Peyer's patch (tissue), 4 donors: ENCODE measurements around the gene ATP6V1G2. TPM values are rescaled to one million over a fixed set of nuclear protein-coding genes. Genes with fewer than 3 reads are reported as not detected.

Experiments
- DNase-seq, 3 donors: peaks; one replicate each; pipeline ENCODE4 v3.0.0-alpha.2; 2017 to 2019
- H3K27ac ChIP-seq, 4 donors: fragments of 200-600 bp; sonication (generic); one replicate each; pipeline ENCODE4 v1.5.1; 2016 to 2019
- H3K27me3 ChIP-seq, 2 donors: fragments of 200-600 bp; sonication (generic); one replicate each; pipeline ENCODE4 v1.5.1; 2019
- H3K36me3 ChIP-seq, 3 donors: fragments of 200-600 bp; sonication (generic); one replicate each; pipeline ENCODE4 v1.5.1; 2016 to 2019
- H3K4me1 ChIP-seq, 4 donors: fragments of 200-600 bp; sonication (generic); one replicate each; pipeline ENCODE4 v1.5.1; 2016 to 2019
- H3K4me3 ChIP-seq, 4 donors: fragments of 200-600 bp; sonication (generic); 1 replicate in 3 of 4; 2 replicates in 1 of 4; pipeline ENCODE4 v1.5.1; 2016 to 2019; ENCODE audit warnings: mild to moderate bottlenecking in 1 of 4
- H3K9me3 ChIP-seq, 4 donors: fragments of 200-600 bp; sonication (generic); one replicate each; pipeline ENCODE4 v1.5.1; 2016 to 2019; ENCODE audit warnings: mild to moderate bottlenecking in 1 of 4
- POLR2A ChIP-seq, 2 donors: fragments of 450-650 bp; IDR thresholded peaks; one replicate each; pipeline ENCODE4 v1.5.1; 2017; ENCODE audit warnings: antibody characterized with exemption in 2 of 2, mild to moderate bottlenecking in 2 of 2, moderate library complexity in 2 of 2
- small RNA-seq, 2 donors: library from RNA; depleted of rRNA; stranded (forward); fragments of <200 nt; gene quantifications; one replicate each; pipeline ENCODE3, GENCODE V24; 2016
- total RNA-seq, 4 donors: library from RNA; depleted of rRNA; stranded (reverse); fragments of >200 nt; gene quantifications; one replicate each; pipeline ENCODE4 v1.1.0, GENCODE V29; 2016
- TF ChIP-seq, protein P1 (sequence below), 6 experiments: fragments of 450-650 bp in 4 of 6; fragments of 200-600 bp in 2 of 6; sonication (generic) in 1 of 6; IDR thresholded peaks; one replicate each; pipeline ENCODE4 v1.5.1; 2017 to 2019; ENCODE audit warnings: antibody characterized with exemption in 6 of 6, mild to moderate bottlenecking in 3 of 6, moderate library complexity in 1 of 6

Gene ATP6V1G2
- total RNA-seq, 4 donors from 2014 or later = not detected

GRCh38 chr6:31495580-31495979, 50.8 kb downstream of the ATP6V1G2 start:
- peak in 1 of 3 donors; percentile 43 for DNase-seq
- TF ChIP-seq, protein P1, sequence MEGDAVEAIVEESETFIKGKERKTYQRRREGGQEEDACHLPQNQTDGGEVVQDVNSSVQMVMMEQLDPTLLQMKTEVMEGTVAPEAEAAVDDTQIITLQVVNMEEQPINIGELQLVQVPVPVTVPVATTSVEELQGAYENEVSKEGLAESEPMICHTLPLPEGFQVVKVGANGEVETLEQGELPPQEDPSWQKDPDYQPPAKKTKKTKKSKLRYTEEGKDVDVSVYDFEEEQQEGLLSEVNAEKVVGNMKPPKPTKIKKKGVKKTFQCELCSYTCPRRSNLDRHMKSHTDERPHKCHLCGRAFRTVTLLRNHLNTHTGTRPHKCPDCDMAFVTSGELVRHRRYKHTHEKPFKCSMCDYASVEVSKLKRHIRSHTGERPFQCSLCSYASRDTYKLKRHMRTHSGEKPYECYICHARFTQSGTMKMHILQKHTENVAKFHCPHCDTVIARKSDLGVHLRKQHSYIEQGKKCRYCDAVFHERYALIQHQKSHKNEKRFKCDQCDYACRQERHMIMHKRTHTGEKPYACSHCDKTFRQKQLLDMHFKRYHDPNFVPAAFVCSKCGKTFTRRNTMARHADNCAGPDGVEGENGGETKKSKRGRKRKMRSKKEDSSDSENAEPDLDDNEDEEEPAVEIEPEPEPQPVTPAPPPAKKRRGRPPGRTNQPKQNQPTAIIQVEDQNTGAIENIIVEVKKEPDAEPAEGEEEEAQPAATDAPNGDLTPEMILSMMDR (IDR thresholded peaks at IDR 0.05) = no peak
- TF ChIP-seq POLR2A (IDR thresholded peaks at IDR 0.05) = no peak
- peaks cover 0 to 43% (median 0%) of the 10 kb centered on the region in 4 donors for H3K4me1 ChIP-seq
- H3K27ac ChIP-seq = peak overlapping the region in 3 of 4 donors; percentile 80 to 83 (median 82)
- H3K9me3 ChIP-seq = no peaks in the 10 kb centered on the region
- H3K27me3 ChIP-seq = no peaks in the 10 kb centered on the region
- H3K36me3 ChIP-seq = no peaks in the 10 kb centered on the region
- peak overlapping the region in 2 of 4 donors; percentile 53 to 66 for H3K4me3 ChIP-seq

Small RNAs within 50 kb of the gene (small RNA-seq; reads per million reads assigned to genes)
- gene AL663061.1 = 0 reads per million in 2 donors
- gene RF00019 = 0 reads per million in 2 donors
- 198 to 277 reads per million in 2 donors for gene SNORD117
- gene SNORD84 = 0 reads per million in 2 donors

Other genes starting within 250 kb of the ATP6V1G2 start
- gene HLA-B, start 189.4 kb downstream of the ATP6V1G2 start, total RNA-seq = 1,000 to 10,000 TPM in 3 of 4 donors, 100 to 1,000 TPM in 1; 835 to 3,384 (median 2,517) TPM
- 10 to 100 TPM; 21.0 to 71.0 (median 29.1) TPM for gene MICA, start 143.0 kb downstream of the ATP6V1G2 start, total RNA-seq
- 1 to 10 TPM; 4.7 to 9.9 (median 8.0) TPM for gene MICB, start 48.5 kb downstream of the ATP6V1G2 start, total RNA-seq
- not detected for gene MCCD1, start 17.6 kb downstream of the ATP6V1G2 start, total RNA-seq
- gene DDX39B, start 4.6 kb downstream of the ATP6V1G2 start, total RNA-seq = 1,000 to 10,000 TPM in 1 of 4 donors, 100 to 1,000 TPM in 3; 161 to 1,087 (median 280) TPM
- gene NFKBIL1, start 1.0 kb upstream of the ATP6V1G2 start, total RNA-seq = 10 to 100 TPM; 20.0 to 34.5 (median 30.1) TPM
- not detected for gene LTA, start 25.7 kb upstream of the ATP6V1G2 start, total RNA-seq
- 1 to 10 TPM in 1 of 4 donors, under 1 TPM in 1, not detected in 2; 0.67 to 3.4 TPM for gene TNF, start 29.0 kb upstream of the ATP6V1G2 start, total RNA-seq
- gene LTB, start 35.8 kb upstream of the ATP6V1G2 start, total RNA-seq = 10 to 100 TPM in 1 of 4 donors, not detected in 3; 14.9 TPM
- gene LST1, start 39.7 kb upstream of the ATP6V1G2 start, total RNA-seq = 10 to 100 TPM in 1 of 4 donors, 1 to 10 TPM in 1, not detected in 2; 2.5 to 11.6 TPM
- gene NCR3, start 46.4 kb upstream of the ATP6V1G2 start, total RNA-seq = not detected
- 100 to 1,000 TPM in 1 of 4 donors, 10 to 100 TPM in 1, 1 to 10 TPM in 2; 6.1 to 112 (median 11.2) TPM for gene AIF1, start 68.6 kb upstream of the ATP6V1G2 start, total RNA-seq
- 100 to 1,000 TPM in 3 of 4 donors, 10 to 100 TPM in 1; 67.1 to 133 (median 126) TPM for gene PRRC2A, start 74.1 kb upstream of the ATP6V1G2 start, total RNA-seq
- 100 to 1,000 TPM; 242 to 421 (median 323) TPM for gene BAG6, start 106.1 kb upstream of the ATP6V1G2 start, total RNA-seq
- gene APOM, start 109.3 kb upstream of the ATP6V1G2 start, total RNA-seq = 10 to 100 TPM in 3 of 4 donors, not detected in 1; 10.0 to 34.9 (median 10.9) TPM
- gene C6orf47, start 114.2 kb upstream of the ATP6V1G2 start, total RNA-seq = 10 to 100 TPM; 26.4 to 46.7 (median 37.2) TPM
- gene GPANK1, start 118.4 kb upstream of the ATP6V1G2 start, total RNA-seq = 10 to 100 TPM; 29.4 to 63.5 (median 41.9) TPM
- gene CSNK2B, start 119.5 kb upstream of the ATP6V1G2 start, total RNA-seq = 100 to 1,000 TPM; 209 to 243 (median 227) TPM
- 10 to 100 TPM in 3 of 4 donors, 1 to 10 TPM in 1; 7.2 to 25.6 (median 19.7) TPM for gene LY6G5B, start 123.4 kb upstream of the ATP6V1G2 start, total RNA-seq
- not detected for gene LY6G5C, start 134.5 kb upstream of the ATP6V1G2 start, total RNA-seq
- 10 to 100 TPM; 44.1 to 92.6 (median 63.1) TPM for gene ABHD16A, start 156.7 kb upstream of the ATP6V1G2 start, total RNA-seq
- not detected for gene LY6G6F, start 160.3 kb upstream of the ATP6V1G2 start, total RNA-seq
- not detected for gene LY6G6D, start 168.7 kb upstream of the ATP6V1G2 start, total RNA-seq
- not detected for gene LY6G6C, start 175.1 kb upstream of the ATP6V1G2 start, total RNA-seq
- not detected for gene MPIG6B, start 176.8 kb upstream of the ATP6V1G2 start, total RNA-seq
- 100 to 1,000 TPM in 1 of 4 donors, 10 to 100 TPM in 3; 25.6 to 136 (median 53.3) TPM for gene DDAH2, start 182.7 kb upstream of the ATP6V1G2 start, total RNA-seq
- 100 to 1,000 TPM; 207 to 307 (median 270) TPM for gene CLIC1, start 189.9 kb upstream of the ATP6V1G2 start, total RNA-seq
- 10 to 100 TPM; 21.4 to 72.6 (median 46.1) TPM for gene MSH5, start 193.4 kb upstream of the ATP6V1G2 start, total RNA-seq
- gene SAPCD1, start 216.0 kb upstream of the ATP6V1G2 start, total RNA-seq = 10 to 100 TPM in 1 of 4 donors, 1 to 10 TPM in 3; 6.6 to 10.3 (median 9.5) TPM
- gene VWA7, start 230.7 kb upstream of the ATP6V1G2 start, total RNA-seq = 10 to 100 TPM in 3 of 4 donors, not detected in 1; 16.8 to 26.0 (median 19.7) TPM
- gene VARS1, start 249.1 kb upstream of the ATP6V1G2 start, total RNA-seq = 10 to 100 TPM; 33.9 to 53.6 (median 44.7) TPM